ENCODE results near the gene ZCCHC7.
"Not testable (repeated sequence)": the region's sequence is repeated elsewhere in the genome, so short reads cannot be mapped to it uniquely, and the experiment has no call there.

ZCCHC7 gene

GRCh38 chr9:37382161-37382981 lies 262.0 kb downstream of the ZCCHC7 start:
- no peak for DNase-seq

- DNase-seq = no peak
These were observed 262.6 kb downstream of the ZCCHC7 start for GRCh38 chr9:37382982-37383357.

- DNase-seq = no peak
These were observed 263.0 kb downstream of the ZCCHC7 start for GRCh38 chr9:37383393-37383792.

GRCh38 chr9:37383876-37384746 lies 263.7 kb downstream of the ZCCHC7 start:
- DNase-seq = no peak

- DNase-seq = no peak
These were observed 264.9 kb downstream of the ZCCHC7 start for GRCh38 chr9:37385286-37385685.

- DNase-seq = no peak
These were observed 266.6 kb downstream of the ZCCHC7 start for GRCh38 chr9:37386988-37387387.

GRCh38 chr9:37390759-37391158 lies 270.4 kb downstream of the ZCCHC7 start:
- DNase-seq = no peak

GRCh38 chr9:37392272-37392671 lies 271.9 kb downstream of the ZCCHC7 start:
- no peak for DNase-seq

- DNase-seq = no peak
These were observed 274.9 kb downstream of the ZCCHC7 start for GRCh38 chr9:37395229-37395628.

GRCh38 chr9:37395663-37396062 lies 275.3 kb downstream of the ZCCHC7 start:
- DNase-seq = no peak

- DNase-seq = not testable (repeated sequence)
These were observed 277.6 kb downstream of the ZCCHC7 start for GRCh38 chr9:37397948-37398347.

GRCh38 chr9:37398464-37399025 lies 278.2 kb downstream of the ZCCHC7 start:
- DNase-seq = no peak

GRCh38 chr9:37399336-37399735 lies 279.0 kb downstream of the ZCCHC7 start:
- DNase-seq = no peak

GRCh38 chr9:37404590-37404989 lies 284.2 kb downstream of the ZCCHC7 start:
- DNase-seq = no peak

GRCh38 chr9:37405350-37405749 lies 285.0 kb downstream of the ZCCHC7 start:
- no peak for DNase-seq

GRCh38 chr9:37405764-37406380 lies 285.5 kb downstream of the ZCCHC7 start:
- DNase-seq = no peak

GRCh38 chr9:37406603-37407401 lies 286.4 kb downstream of the ZCCHC7 start:
- no peak for DNase-seq

GRCh38 chr9:37407468-37407867 lies 287.1 kb downstream of the ZCCHC7 start:
- DNase-seq = no peak
